Adrenal gland (tissue), 12 donors: ENCODE measurements around the gene SIVA1. TPM values are rescaled to one million over a fixed set of nuclear protein-coding genes. Genes with fewer than 3 reads are reported as not detected.

Source experiments
- DNase-seq, 7 donors: peaks; one replicate each; pipeline ENCODE4 v3.0.0-alpha.2; 2019 to 2020
- H3K27ac ChIP-seq, 5 donors: fragments of 200-600 bp; sonication (generic) in 4 of 5; 1 replicate in 3 of 5; 2 replicates in 2 of 5; pipeline versions ENCODE4 v1.5.1 to v1.8.0; 2016 to 2020; ENCODE audit warnings: mild to moderate bottlenecking in 1 of 5
- H3K27me3 ChIP-seq: fragments of 200-600 bp; 2 replicates; pipeline ENCODE4 v1.8.0; 2021
- H3K36me3 ChIP-seq, 2 donors: fragments of 200-600 bp; replicated peaks in 1 of 2; 1 replicate in 1 of 2; 2 replicates in 1 of 2; pipeline versions ENCODE4 v1.5.1 to v1.8.0; 2018 to 2022
- H3K4me1 ChIP-seq, 2 donors: fragments of 200-600 bp; replicated peaks in 1 of 2; 1 replicate in 1 of 2; 2 replicates in 1 of 2; pipeline versions ENCODE4 v1.5.1 to v1.8.0; 2018 to 2021
- H3K4me3 ChIP-seq, 4 donors: fragments of 200-600 bp; sonication (generic) in 3 of 4; one replicate each; pipeline ENCODE4 v1.5.1; 2016 to 2018
- H3K9me3 ChIP-seq, 3 donors: fragments of 200-600 bp; sonication (generic) in 1 of 3; replicated peaks in 1 of 3; 1 replicate in 2 of 3; 2 replicates in 1 of 3; pipeline versions ENCODE4 v1.5.1 to v1.8.0; 2016 to 2021
- CTCF ChIP-seq, 6 experiments: fragments of 450-650 bp in 4 of 6; fragments of 200-600 bp in 2 of 6; sonication (generic) in 1 of 6; IDR thresholded peaks; 1 replicate in 5 of 6; 2 replicates in 1 of 6; pipeline versions ENCODE4 v1.5.1 to v1.8.0; 2016 to 2021; ENCODE audit warnings: antibody characterized with exemption in 6 of 6, mild to moderate bottlenecking in 2 of 6, moderate library complexity in 1 of 6
- POLR2A ChIP-seq, 2 donors: fragments of 450-650 bp; IDR thresholded peaks; one replicate each; pipeline ENCODE4 v1.6.1; 2017; ENCODE audit warnings: antibody characterized with exemption in 2 of 2, mild to moderate bottlenecking in 2 of 2, moderate library complexity in 1 of 2
- WGBS, 4 donors: extraction: QIAGEN DNeasy Blood & Tissue Kit in 2 of 4; methylation state at CpG; one replicate each; pipeline versions ENCODE4 v1.1.5 to v1.1.7; 2013 to 2017; 5-methylcytosine and 5-hydroxymethylcytosine counted together
- intact Hi-C, 2 donors: fragments of 100-400 bp; cut with DNase I; formaldehyde crosslinking; loops; one replicate each; pipeline versions ENCODE4 v1.14.1 to v1.15.0; 2022 to 2023
- polyA plus RNA-seq, 3 donors: library from polyadenylated mRNA; stranded (reverse); fragments of 200-250 nt in 2 of 3; fragments of 350-450 nt in 1 of 3; fragmentation: Illumina TruSeq in 1 of 3; extraction: RNeasy Lipid Tissue Mini Kit (QIAGEN cat#74804) in 1 of 3; gene quantifications; one replicate each; pipeline ENCODE4 v1.2.3, GENCODE V29; 2013 to 2014
- total RNA-seq, 9 donors: library from RNA; depleted of rRNA in 4 of 9; stranded (reverse); fragments of >200 nt in 4 of 9; fragments of 120-200 nt in 1 of 9; fragmentation: NEBNext Ultra II Directional in 1 of 9; extraction: Animal tissue kit (Norgen Biotek cat#: 25700) in 1 of 9; gene quantifications; one replicate each; pipeline versions ENCODE4 v1.1.0 to v1.2.4, GENCODE V29; 2013 to 2023
- donor health status: healthy with polysubstance abuse.
- donor health status: Bipolar disorder and iron deficiency.
- donor health status: DM: yes; HTN: yes; CAD: no.
- donor health status: DM: no; HTN: no; CAD: no.
- donor health status: DM: no; HTN: no; CAD: no.
- donor health status: DM: yes; HTN: yes; CAD: no.

Gene SIVA1
- total and polyA plus RNA-seq, 12 donors = 2.0 to 294 (median 83.2) TPM

GRCh38 chr14:104738375-104739019 is 14.4 kb upstream of the SIVA1 start:
- WGBS, 4 donors = 91 to 97% (median 95%) methylated on average over 6 to 18 of the region's 18 CpGs
- intact Hi-C loops = no loop called here
- H3K9me3 ChIP-seq = no peaks in the 10 kb centered on the region
- no peak overlapping the region for H3K4me3 ChIP-seq
- no peak for DNase-seq
- no peaks in the 10 kb centered on the region for H3K27me3 ChIP-seq
- no peak overlapping the region for H3K27ac ChIP-seq
- H3K36me3 ChIP-seq = no peaks in the 10 kb centered on the region
- TF ChIP-seq POLR2A (IDR thresholded peaks at IDR 0.05) = no peak
- peaks cover 13 to 38% of the 10 kb centered on the region in 2 donors for H3K4me1 ChIP-seq

- no peak for DNase-seq
- no peak overlapping the region for H3K4me3 ChIP-seq
- intact Hi-C loops = no loop called here
- no peaks in the 10 kb centered on the region for H3K9me3 ChIP-seq
- no peak overlapping the region for H3K27ac ChIP-seq
- 94 to 97% (median 95%) methylated on average over 13 to 17 of the region's 17 CpGs; no CpG with 5 or more reads in 1 of the 4 donors for WGBS, 4 donors
- TF ChIP-seq POLR2A (IDR thresholded peaks at IDR 0.05) (no peak), CTCF (IDR thresholded peaks at IDR 0.05) (no peak)
- H3K27me3 ChIP-seq = no peaks in the 10 kb centered on the region
- H3K36me3 ChIP-seq = no peaks in the 10 kb centered on the region
- peaks cover 13 to 38% of the 10 kb centered on the region in 2 donors for H3K4me1 ChIP-seq
Measured at GRCh38 chr14:104739026-104739425, 13.9 kb upstream of the SIVA1 start.

- intact Hi-C loops = no loop called here
- H3K4me3 ChIP-seq = no peak overlapping the region
- no peaks in the 10 kb centered on the region for H3K9me3 ChIP-seq
- H3K27ac ChIP-seq = no peak overlapping the region
- TF ChIP-seq CTCF (IDR thresholded peaks at IDR 0.05) = no peak
- TF ChIP-seq POLR2A (IDR thresholded peaks at IDR 0.05) = no peak
- no peaks in the 10 kb centered on the region for H3K27me3 ChIP-seq
- H3K4me1 ChIP-seq = peaks cover 13 to 30% of the 10 kb centered on the region in 2 donors
- 90 to 94% (median 92%) methylated on average over 17 to 29 of the region's 29 CpGs for WGBS, 4 donors
- no peaks in the 10 kb centered on the region for H3K36me3 ChIP-seq
- DNase-seq = no peak
Measured at GRCh38 chr14:104739546-104740516, 13.1 kb upstream of the SIVA1 start.

- no peaks in the 10 kb centered on the region for H3K36me3 ChIP-seq
- no peak overlapping the region for H3K27ac ChIP-seq
- no peak overlapping the region for H3K4me3 ChIP-seq
- H3K4me1 ChIP-seq = peaks cover 4 to 16% of the 10 kb centered on the region in 2 donors
- no peaks in the 10 kb centered on the region for H3K27me3 ChIP-seq
- DNase-seq = peak in 5 of 7 donors; percentile 46 to 71 (median 58)
- H3K9me3 ChIP-seq = no peaks in the 10 kb centered on the region
- WGBS, 4 donors = 58 to 79% (median 63%) methylated on average over 23 to 29 of the region's 29 CpGs
- TF ChIP-seq CTCF (IDR thresholded peaks at IDR 0.05) (no peak), POLR2A (IDR thresholded peaks at IDR 0.05) (no peak)
- intact Hi-C loops = no loop called here
Measured at GRCh38 chr14:104741108-104741802, 11.7 kb upstream of the SIVA1 start.
